HCT116 (cell line): ENCODE measurements around the gene SPATA16. TPM values are rescaled to one million over a fixed set of nuclear protein-coding genes. Genes with fewer than 3 reads are reported as not detected.

Experiments used
- ATAC-seq: fragments of 200-7000 bp; cut with Tn5 transposase; 2 replicates; pipeline ENCODE4 v1.9.1; 2020; ENCODE audit warnings: mild to moderate bottlenecking, moderate library complexity
- BruUV-seq: library from RNA; stranded (reverse); fragments of 400-500 nt; replicated peaks from 2 replicates; lab custom pipeline; 2021; lab: Mats Ljungman, UMichigan
- CTCF ChIA-PET: fragments of 300-600 bp; sonication (Branson Sonifier 250); formaldehyde crosslinking; loops from one replicate; lab custom pipeline; 2021; ENCODE audit warnings: antibody characterized with exemption; lab: Charles Lee
- POLR2A ChIA-PET: fragments of 300-600, 350-600 bp; sonication (Branson Sonifier 250); formaldehyde crosslinking; loops from one replicate; lab custom pipeline; 2021; ENCODE audit warnings: antibody characterized with exemption; lab: Charles Lee
- RAD21 ChIA-PET, 2 experiments: fragments of 300-600 bp; sonication (Branson Sonifier 250); formaldehyde crosslinking; loops; one replicate each; lab custom pipeline; 2023; ENCODE audit warnings: low total read pairs in 2 of 2; ENCODE audit not compliant: uncharacterized antibody in 2 of 2, unreplicated experiment in 2 of 2, low non-redundant PET in 1 of 2; lab: Charles Lee
- DNase-seq: peaks from one replicate; pipeline ENCODE4 v3.0.0-alpha.2; 2010; ENCODE audit warnings: low read depth, low spot score
- H2AFZ ChIP-seq: fragments of 200-600 bp; shearing (Covaris generic), sonication (generic); 2 replicates; pipeline ENCODE4 v1.6.1; 2017; ENCODE audit warnings: low read depth, mixed run types, mixed read lengths, antibody characterized with exemption, low read length; ENCODE audit not compliant: poor library complexity, severe bottlenecking
- H3K27ac ChIP-seq: 2 replicates; pipeline ENCODE4 v1.5.1; 2012; ENCODE audit warnings: low read depth, low read length
- H3K27me3 ChIP-seq: fragments of 200-600 bp; sonication (generic); 2 replicates; pipeline ENCODE4 v1.6.1; 2016; ENCODE audit warnings: mixed run types, low read length, mixed read lengths; ENCODE audit not compliant: insufficient read depth
- H3K36me3 ChIP-seq, 2 experiments: fragments of 200-500 bp in 1 of 2; fragments of 200-600 bp in 1 of 2; sonication (Bioruptor generic) in 1 of 2; sonication (generic) in 1 of 2; 2 replicates each; pipeline versions ENCODE4 v1.5.1 to v1.6.1; 2014 to 2016; ENCODE audit warnings: low read length in 2 of 2, inconsistent platforms in 1 of 2, mixed read lengths in 1 of 2, mixed run types in 1 of 2; ENCODE audit not compliant: insufficient read depth in 2 of 2, control insufficient read depth in 1 of 2
- H3K4me1 ChIP-seq, 2 experiments: fragments of 200-600 bp in 1 of 2; sonication (generic) in 1 of 2; 2 replicates each; pipeline versions ENCODE4 v1.5.1 to v1.6.1; 2012 to 2017; ENCODE audit warnings: low read length in 2 of 2, inconsistent platforms in 1 of 2, mild to moderate bottlenecking in 1 of 2, mixed read lengths in 1 of 2, mixed run types in 1 of 2, moderate library complexity in 1 of 2; ENCODE audit not compliant: insufficient read depth in 2 of 2, control insufficient read depth in 1 of 2
- H3K4me2 ChIP-seq: fragments of 200-600 bp; sonication (generic); 2 replicates; pipeline ENCODE4 v1.6.1; 2017; ENCODE audit warnings: mixed run types, low read length, mixed read lengths
- H3K4me3 ChIP-seq, 2 experiments: fragments of 200-600 bp in 1 of 2; sonication (generic) in 1 of 2; replicated peaks in 1 of 2; 2 replicates each; pipeline ENCODE4 v1.5.1; 2011 to 2016; ENCODE audit warnings: low read length in 2 of 2, control low read depth in 1 of 2, low read depth in 1 of 2, mild to moderate bottlenecking in 1 of 2, mixed read lengths in 1 of 2, mixed run types in 1 of 2
- H3K79me2 ChIP-seq: fragments of 200-600 bp; sonication (generic); 2 replicates; pipeline ENCODE4 v1.6.1; 2017; ENCODE audit warnings: mild to moderate bottlenecking, mixed run types, low read length, moderate library complexity, mixed read lengths; ENCODE audit not compliant: insufficient read depth
- H3K9ac ChIP-seq: fragments of 200-600 bp; sonication (generic); 2 replicates; pipeline ENCODE4 v1.6.1; 2016; ENCODE audit warnings: low read length, mixed read lengths
- H3K9me2 ChIP-seq: fragments of 200-600 bp; sonication (generic), shearing (Covaris generic); 2 replicates; pipeline ENCODE4 v1.6.1; 2017; ENCODE audit warnings: mixed run types, mild to moderate bottlenecking, moderate library complexity; ENCODE audit not compliant: insufficient read depth
- H3K9me3 ChIP-seq, 2 experiments: fragments of 200-500 bp in 1 of 2; fragments of 200-600 bp in 1 of 2; sonication (Bioruptor generic) in 1 of 2; sonication (generic) in 1 of 2; 2 replicates each; pipeline ENCODE4 v1.6.1; 2014 to 2017; ENCODE audit warnings: low read length in 2 of 2, mixed read lengths in 2 of 2, inconsistent platforms in 1 of 2, low read depth in 1 of 2, mild to moderate bottlenecking in 1 of 2, mixed run types in 1 of 2, moderate library complexity in 1 of 2; ENCODE audit not compliant: control insufficient read depth in 1 of 2, insufficient read depth in 1 of 2
- H4K20me1 ChIP-seq: fragments of 200-600 bp; sonication (generic), shearing (Covaris generic); 2 replicates; pipeline ENCODE4 v1.6.1; 2017; ENCODE audit warnings: mixed run types, mild to moderate bottlenecking, moderate library complexity; ENCODE audit not compliant: insufficient read depth
- ATF3 ChIP-seq: IDR thresholded peaks from 2 replicates; pipeline ENCODE4 v1.6.1; 2012
- CBX3 ChIP-seq: IDR thresholded peaks from 2 replicates; pipeline ENCODE4 v1.6.1; 2012; ENCODE audit warnings: low read depth
- CEBPB ChIP-seq: IDR thresholded peaks from 2 replicates; pipeline ENCODE4 v1.6.1; 2012; ENCODE audit warnings: low read depth
- CTCF ChIP-seq, 3 experiments: fragments of 200-600 bp in 1 of 3; sonication (generic) in 1 of 3; IDR thresholded peaks in 2 of 3; conservative IDR thresholded peaks in 1 of 3; 2 replicates each; pipeline ENCODE4 v1.5.1; 2012 to 2017; ENCODE audit warnings: low read depth in 2 of 3, low read length in 2 of 3, antibody characterized with exemption in 1 of 3, borderline replicate concordance in 1 of 3, control low read depth in 1 of 3, mild to moderate bottlenecking in 1 of 3, mixed read lengths in 1 of 3, mixed run types in 1 of 3, moderate library complexity in 1 of 3; ENCODE audit not compliant: insufficient read depth in 1 of 3
- EGR1 ChIP-seq: IDR thresholded peaks from 2 replicates; pipeline ENCODE4 v1.6.1; 2012; ENCODE audit warnings: low read depth
- ELF1 ChIP-seq: IDR thresholded peaks from 2 replicates; pipeline ENCODE4 v1.6.1; 2012; ENCODE audit warnings: low read depth, borderline replicate concordance
- EZH2 ChIP-seq: fragments of 200-600 bp; sonication (generic); IDR thresholded peaks from 2 replicates; pipeline ENCODE4 v1.6.1; 2017; ENCODE audit warnings: antibody characterized with exemption, mixed run types
- EZH2phosphoT487 ChIP-seq: fragments of 200-600 bp; IDR thresholded peaks from 2 replicates; pipeline ENCODE4 v1.6.1; 2018; ENCODE audit warnings: antibody characterized with exemption, borderline replicate concordance
- FOSL1 ChIP-seq: IDR thresholded peaks from 2 replicates; pipeline ENCODE4 v1.6.1; 2012; ENCODE audit warnings: low read depth
- MAX ChIP-seq: IDR thresholded peaks from 2 replicates; pipeline ENCODE4 v1.6.1; 2012
- POLR2A ChIP-seq: IDR thresholded peaks from 2 replicates; pipeline ENCODE4 v1.7.0; 2011; ENCODE audit warnings: borderline replicate concordance; ENCODE audit not compliant: insufficient read depth, insufficient read length; ENCODE audit errors: extremely low read depth
- POLR2AphosphoS5 ChIP-seq: IDR thresholded peaks from 2 replicates; pipeline ENCODE4 v1.6.1; 2011; ENCODE audit warnings: mild to moderate bottlenecking, low read depth, low read length, moderate library complexity
- RAD21 ChIP-seq: IDR thresholded peaks from 2 replicates; pipeline ENCODE4 v1.6.1; 2012; ENCODE audit warnings: low read depth, mild to moderate bottlenecking
- SIN3A ChIP-seq: IDR thresholded peaks from 2 replicates; pipeline ENCODE4 v1.6.1; 2012; ENCODE audit warnings: low read depth
- SP1 ChIP-seq: IDR thresholded peaks from 2 replicates; pipeline ENCODE4 v1.6.1; 2012; ENCODE audit warnings: low read depth
- SRF ChIP-seq: IDR thresholded peaks from 2 replicates; pipeline ENCODE4 v1.6.1; 2012; ENCODE audit warnings: low read depth
- TCF7L2 ChIP-seq: IDR thresholded peaks from 2 replicates; pipeline ENCODE4 v1.7.0; 2011; ENCODE audit warnings: borderline replicate concordance, inconsistent platforms; ENCODE audit not compliant: insufficient read depth, insufficient read length; ENCODE audit errors: extremely low read depth
- YY1 ChIP-seq: IDR thresholded peaks from 2 replicates; pipeline ENCODE4 v1.6.1; 2011; ENCODE audit warnings: low read length, low read depth, moderate library complexity, mild to moderate bottlenecking; ENCODE audit not compliant: insufficient replicate concordance; ENCODE audit errors: extremely low read depth
- ZFX ChIP-seq: fragments of 450-650 bp; IDR thresholded peaks from 2 replicates; pipeline ENCODE4 v1.6.1; 2017
- ZNF274 ChIP-seq: fragments of 200-500 bp; sonication (Bioruptor generic); IDR thresholded peaks from 2 replicates; pipeline ENCODE4 v1.6.1; 2014; ENCODE audit warnings: mild to moderate bottlenecking, low read depth, low read length, inconsistent platforms
- intact Hi-C: fragments of 100-400 bp; cut with micrococcal nuclease; formaldehyde crosslinking; loops from 2 replicates; pipeline ENCODE4 v1.10.0; 2022
- total RNA-seq: library from RNA; stranded (reverse); gene quantifications from one replicate; pipeline ENCODE4 v1.2.1, GENCODE V29; 2021; ENCODE audit not compliant: unreplicated experiment

Gene SPATA16
- total RNA-seq, 1 experiment from 2014 or later, result not detected

- no peaks in the 10 kb centered on the region for H3K4me1 ChIP-seq
- TF ChIP-seq SP1 (no peak), SIN3A (no peak), EZH2phosphoT487 (no peak), POLR2AphosphoS5 (no peak), ZFX (no peak), ATF3 (no peak), POLR2A (no peak), YY1 (no peak), ZNF274 (no peak), ELF1 (no peak), SRF (no peak), FOSL1 (no peak)
- TF ChIP-seq, all 23 proteins: peak for 0
- ChIA-PET POLR2A (no interaction called here), RAD21 (no interaction called here), CTCF (no interaction called here)
- no peaks in the 10 kb centered on the region for H3K27me3 ChIP-seq
- H3K79me2 ChIP-seq, result no peaks in the 10 kb centered on the region
- no peaks in the 10 kb centered on the region for H3K36me3 ChIP-seq
- no peak overlapping the region for H3K9ac ChIP-seq
- intact Hi-C loops, result no loop called here
- H2AFZ ChIP-seq, result no peak overlapping the region
- H3K9me3 ChIP-seq, result no peaks in the 10 kb centered on the region
- no TSS peak for BruUV-seq
- H3K9me2 ChIP-seq, result no peaks in the 10 kb centered on the region
- no peak overlapping the region for H3K4me3 ChIP-seq
- no peak overlapping the region for H3K4me2 ChIP-seq
- DNase-seq, result no peak
- no peak for ATAC-seq
- no peaks in the 10 kb centered on the region for H4K20me1 ChIP-seq
- H3K27ac ChIP-seq, result no peak overlapping the region
Measured at GRCh38 chr3:172974969-172975368, 166.1 kb downstream of the SPATA16 start.

- Histone ChIP-seq H3K27me3 (no peaks in the 10 kb centered on the region), H3K9me3 (no peaks in the 10 kb centered on the region), H3K4me1 (no peaks in the 10 kb centered on the region), H2AFZ (no peak overlapping the region), H3K36me3 (no peaks in the 10 kb centered on the region), H3K9me2 (no peaks in the 10 kb centered on the region), H3K79me2 (no peaks in the 10 kb centered on the region), H4K20me1 (no peaks in the 10 kb centered on the region), H3K9ac (no peak overlapping the region), H3K4me2 (no peak overlapping the region), H3K27ac (no peak overlapping the region), H3K4me3 (no peak overlapping the region)
- ChIA-PET RAD21 (no interaction called here), POLR2A (no interaction called here), CTCF (no interaction called here)
- DNase-seq, result no peak
- BruUV-seq, result no TSS peak
- ATAC-seq, result no peak
- intact Hi-C loops, result no loop called here
- TF ChIP-seq POLR2A (no peak), CTCF (IDR thresholded peaks at IDR 0.05 in 2 of 3, conservative IDR thresholded peaks at IDR 0.05 in 1 of 3; ENCODE audit: borderline replicate concordance in 1 of 3, insufficient read depth in 1 of 3, low read depth in 2 of 3, low read length in 2 of 3) (no peak), YY1 (no peak), SP1 (no peak), ELF1 (no peak), EGR1 (no peak), FOSL1 (no peak), RAD21 (no peak), CEBPB (no peak), CBX3 (no peak), POLR2AphosphoS5 (no peak), TCF7L2 (no peak), EZH2 (no peak), EZH2phosphoT487 (no peak), MAX (no peak)
Measured at GRCh38 chr3:172973799-172974198, 167.2 kb downstream of the SPATA16 start.
